ENCODE measurements around the gene PTGDR2.

- TF ChIP-seq CTCF (conservative IDR thresholded peaks at IDR 0.05; ENCODE audit: low read depth, low read length): no peak
- no peak for TF ChIP-seq EZH2 (IDR thresholded peaks at IDR 0.05; ENCODE audit: low read length, unreplicated experiment)
Observed at GRCh38 chr11:60844045-60844869, 11.5 kb downstream of the PTGDR2 start.
